Fibroblast of skin of right biceps (primary cell): ENCODE measurements around the gene KIF5B.
"Not testable (repeated sequence)": the region's sequence is repeated elsewhere in the genome, so short reads cannot be mapped to it uniquely, and the experiment has no call there.

ENCODE experiments used
- DNase-seq: peaks from one replicate; pipeline ENCODE4 v3.0.0-alpha.2; 2013

Gene KIF5B

GRCh38 chr10:32004161-32004591 lies 52.0 kb downstream of the KIF5B start:
- DNase-seq, result no peak

- no peak for DNase-seq
Observed at GRCh38 chr10:32002531-32002930, 53.7 kb downstream of the KIF5B start.

- DNase-seq, result peak; percentile 72
Observed at GRCh38 chr10:32000937-32001336, 55.3 kb downstream of the KIF5B start.

- no peak for DNase-seq
Observed at GRCh38 chr10:31999836-32000235, 56.4 kb downstream of the KIF5B start.

GRCh38 chr10:31999070-31999660 lies 57.1 kb downstream of the KIF5B start:
- DNase-seq, result peak; percentile 31

GRCh38 chr10:31994926-31995325 lies 61.3 kb downstream of the KIF5B start:
- no peak for DNase-seq

- DNase-seq, result no peak
Observed at GRCh38 chr10:31990937-31991336, 65.3 kb downstream of the KIF5B start.

- DNase-seq, result not testable (repeated sequence)
Observed at GRCh38 chr10:31987786-31988185, 68.4 kb downstream of the KIF5B start.

- DNase-seq, result no peak
Observed at GRCh38 chr10:31982111-31982510, 74.1 kb downstream of the KIF5B start.

- no peak for DNase-seq
Observed at GRCh38 chr10:31980471-31980870, 75.8 kb downstream of the KIF5B start.

- DNase-seq, result not testable (repeated sequence)
Observed at GRCh38 chr10:31979071-31979470, 77.2 kb downstream of the KIF5B start.

- DNase-seq, result no peak
Observed at GRCh38 chr10:31978156-31978483, 78.1 kb downstream of the KIF5B start.

GRCh38 chr10:31977440-31978155 lies 78.6 kb downstream of the KIF5B start:
- peak; percentile 43 for DNase-seq

GRCh38 chr10:31975157-31975765 lies 81.0 kb downstream of the KIF5B start:
- DNase-seq, result no peak

- peak; percentile 22 for DNase-seq
Observed at GRCh38 chr10:31974434-31975124, 81.6 kb downstream of the KIF5B start.

- DNase-seq, result no peak
Observed at GRCh38 chr10:31972519-31973041, 83.6 kb downstream of the KIF5B start.

GRCh38 chr10:31969847-31970246 lies 86.4 kb downstream of the KIF5B start:
- not testable (repeated sequence) for DNase-seq

- no peak for DNase-seq
Observed at GRCh38 chr10:31963589-31963980, 92.6 kb downstream of the KIF5B start.

GRCh38 chr10:31962826-31963588 lies 93.2 kb downstream of the KIF5B start:
- no peak for DNase-seq

GRCh38 chr10:31961277-31962074 lies 94.7 kb downstream of the KIF5B start:
- peak; percentile 48 for DNase-seq

- no peak for DNase-seq
Observed at GRCh38 chr10:31959461-31960173, 96.6 kb downstream of the KIF5B start.
